RWPE2 (cell line): ENCODE measurements around the gene ROR2.

Experiments
- ATAC-seq: fragments of 200-7000 bp; cut with Tn5 transposase; 3 replicates; pipeline ENCODE4 v1.9.1; 2021; ENCODE audit warnings: low read depth
- DNase-seq: peaks from one replicate; pipeline ENCODE4 v3.0.0-alpha.2; 2020; ENCODE audit warnings: low spot score
- H3K27ac ChIP-seq: fragments of 450-650 bp; 2 replicates; pipeline ENCODE4 v1.5.1; 2017; ENCODE audit warnings: mild to moderate bottlenecking; ENCODE audit not compliant: poor library complexity, severe bottlenecking
- H3K27me3 ChIP-seq: fragments of 250-450 bp; sonication (Bioruptor Pico); 2 replicates; pipeline ENCODE4 v1.5.1; 2021; ENCODE audit warnings: mild to moderate bottlenecking, moderate library complexity; ENCODE audit not compliant: insufficient read depth, poor library complexity, severe bottlenecking
- H3K36me3 ChIP-seq: fragments of 250-450 bp; sonication (Bioruptor Pico); 2 replicates; pipeline ENCODE4 v1.5.1; 2020; ENCODE audit warnings: low read depth, mild to moderate bottlenecking, moderate library complexity
- H3K4me1 ChIP-seq: fragments of 250-450 bp; sonication (Bioruptor Pico); 2 replicates; pipeline ENCODE4 v1.5.1; 2021; ENCODE audit warnings: mild to moderate bottlenecking, moderate library complexity; ENCODE audit not compliant: insufficient read depth, poor library complexity, severe bottlenecking
- H3K4me3 ChIP-seq: fragments of 250-450 bp; sonication (Bioruptor Pico); 2 replicates; pipeline ENCODE4 v1.5.1; 2021; ENCODE audit warnings: mild to moderate bottlenecking, moderate library complexity; ENCODE audit not compliant: severe bottlenecking
- H3K9me3 ChIP-seq: fragments of 250-450 bp; sonication (Bioruptor Pico); 2 replicates; pipeline ENCODE4 v1.5.1; 2021; ENCODE audit warnings: mild to moderate bottlenecking, moderate library complexity; ENCODE audit not compliant: severe bottlenecking
- CTCF ChIP-seq: fragments of 450-650 bp; IDR thresholded peaks from one replicate; pipeline ENCODE4 v1.5.1; 2017; ENCODE audit warnings: mild to moderate bottlenecking, moderate library complexity; ENCODE audit not compliant: poor library complexity, severe bottlenecking

Gene ROR2

GRCh38 chr9:91848146-91848545, 101.9 kb downstream of the ROR2 start:
- no peak for TF ChIP-seq CTCF
- ATAC-seq = no peak
- Histone ChIP-seq H3K4me1 (no peaks in the 10 kb centered on the region), H3K27ac (no peak overlapping the region), H3K27me3 (no peaks in the 10 kb centered on the region), H3K36me3 (no peaks in the 10 kb centered on the region), H3K9me3 (no peaks in the 10 kb centered on the region), H3K4me3 (no peak overlapping the region)
- no peak for DNase-seq

- DNase-seq (no peak), ATAC-seq (0 out of 3 replicates have a peak, but pooled peaks have one; percentile 23)
- H3K27ac ChIP-seq = no peak overlapping the region
- H3K4me1 ChIP-seq = no peaks in the 10 kb centered on the region
- no peak for TF ChIP-seq CTCF
- H3K4me3 ChIP-seq = no peak overlapping the region
- H3K9me3 ChIP-seq = no peaks in the 10 kb centered on the region
- H3K27me3 ChIP-seq = no peaks in the 10 kb centered on the region
- H3K36me3 ChIP-seq = no peaks in the 10 kb centered on the region
Measured at GRCh38 chr9:91847581-91848091, 102.4 kb downstream of the ROR2 start.

GRCh38 chr9:91845879-91846278, 104.1 kb downstream of the ROR2 start:
- Histone ChIP-seq H3K36me3 (no peaks in the 10 kb centered on the region), H3K4me1 (no peaks in the 10 kb centered on the region), H3K27ac (no peak overlapping the region), H3K9me3 (no peaks in the 10 kb centered on the region), H3K27me3 (no peaks in the 10 kb centered on the region), H3K4me3 (no peak overlapping the region)
- no peak for TF ChIP-seq CTCF
- no peak for ATAC-seq
- no peak for DNase-seq

GRCh38 chr9:91844701-91845291, 105.2 kb downstream of the ROR2 start:
- no peak for DNase-seq
- no peak for ATAC-seq
- H3K27me3 ChIP-seq = no peaks in the 10 kb centered on the region
- no peaks in the 10 kb centered on the region for H3K4me1 ChIP-seq
- no peak for TF ChIP-seq CTCF
- no peak overlapping the region for H3K4me3 ChIP-seq
- no peak overlapping the region for H3K27ac ChIP-seq
- no peaks in the 10 kb centered on the region for H3K9me3 ChIP-seq
- no peaks in the 10 kb centered on the region for H3K36me3 ChIP-seq

GRCh38 chr9:91844190-91844589, 105.8 kb downstream of the ROR2 start:
- DNase-seq = no peak

More at GRCh38 chr9:91844190-91844589, 105.8 kb downstream of the ROR2 start:
- H3K4me1 ChIP-seq = no peaks in the 10 kb centered on the region
- no peaks in the 10 kb centered on the region for H3K27me3 ChIP-seq
- no peak overlapping the region for H3K4me3 ChIP-seq
- TF ChIP-seq CTCF = no peak
- H3K27ac ChIP-seq = no peak overlapping the region
- H3K36me3 ChIP-seq = no peaks in the 10 kb centered on the region
- ATAC-seq = no peak
- no peaks in the 10 kb centered on the region for H3K9me3 ChIP-seq
